Peyer's patch (tissue), 4 donors: ENCODE results near the gene SHC4. TPM values are rescaled to one million over a fixed set of nuclear protein-coding genes. Genes with fewer than 3 reads are reported as not detected.
A peak's percentile ranks its signal among the peaks of the same experiment; 100 is the strongest.
"Not testable (repeated sequence)": the region's sequence is repeated elsewhere in the genome, so short reads cannot be mapped to it uniquely, and the experiment has no call there.

Experiments used
- DNase-seq, 3 donors: peaks; one replicate each; pipeline ENCODE4 v3.0.0-alpha.2; 2017 to 2019
- H3K27ac ChIP-seq, 4 donors: fragments of 200-600 bp; sonication (generic); one replicate each; pipeline ENCODE4 v1.5.1; 2016 to 2019
- H3K27me3 ChIP-seq, 2 donors: fragments of 200-600 bp; sonication (generic); one replicate each; pipeline ENCODE4 v1.5.1; 2019
- H3K36me3 ChIP-seq, 3 donors: fragments of 200-600 bp; sonication (generic); one replicate each; pipeline ENCODE4 v1.5.1; 2016 to 2019
- H3K4me1 ChIP-seq, 4 donors: fragments of 200-600 bp; sonication (generic); one replicate each; pipeline ENCODE4 v1.5.1; 2016 to 2019
- H3K4me3 ChIP-seq, 4 donors: fragments of 200-600 bp; sonication (generic); 1 replicate in 3 of 4; 2 replicates in 1 of 4; pipeline ENCODE4 v1.5.1; 2016 to 2019; ENCODE audit warnings: mild to moderate bottlenecking in 1 of 4
- H3K9me3 ChIP-seq, 4 donors: fragments of 200-600 bp; sonication (generic); one replicate each; pipeline ENCODE4 v1.5.1; 2016 to 2019; ENCODE audit warnings: mild to moderate bottlenecking in 1 of 4
- CTCF ChIP-seq, 6 experiments: fragments of 450-650 bp in 4 of 6; fragments of 200-600 bp in 2 of 6; sonication (generic) in 1 of 6; IDR thresholded peaks; one replicate each; pipeline ENCODE4 v1.5.1; 2017 to 2019; ENCODE audit warnings: antibody characterized with exemption in 6 of 6, mild to moderate bottlenecking in 3 of 6, moderate library complexity in 1 of 6
- POLR2A ChIP-seq, 2 donors: fragments of 450-650 bp; IDR thresholded peaks; one replicate each; pipeline ENCODE4 v1.5.1; 2017; ENCODE audit warnings: antibody characterized with exemption in 2 of 2, mild to moderate bottlenecking in 2 of 2, moderate library complexity in 2 of 2
- total RNA-seq, 4 donors: library from RNA; depleted of rRNA; stranded (reverse); fragments of >200 nt; gene quantifications; one replicate each; pipeline ENCODE4 v1.1.0, GENCODE V29; 2016

Gene SHC4
- total RNA-seq, 4 donors from 2014 or later: 0.66 TPM; not detected in 3

- Histone ChIP-seq H3K27ac (no peak overlapping the region), H3K9me3 (no peaks in the 10 kb centered on the region), H3K4me1 (no peaks in the 10 kb centered on the region), H3K36me3 (no peaks in the 10 kb centered on the region), H3K27me3 (no peaks in the 10 kb centered on the region), H3K4me3 (no peak overlapping the region)
- TF ChIP-seq CTCF (IDR thresholded peaks at IDR 0.05) (peak; percentile 54 to 90 (median 88)), POLR2A (IDR thresholded peaks at IDR 0.05) (no peak)
- no peak for DNase-seq
These were observed 101.8 kb downstream of the SHC4 start for GRCh38 chr15:48861813-48862431.

GRCh38 chr15:48859426-48859825 lies 104.3 kb downstream of the SHC4 start:
- no peaks in the 10 kb centered on the region for H3K4me1 ChIP-seq
- H3K27ac ChIP-seq: no peak overlapping the region
- no peaks in the 10 kb centered on the region for H3K36me3 ChIP-seq
- H3K27me3 ChIP-seq: no peaks in the 10 kb centered on the region
- TF ChIP-seq POLR2A (IDR thresholded peaks at IDR 0.05) (no peak), CTCF (IDR thresholded peaks at IDR 0.05) (no peak)
- no peaks in the 10 kb centered on the region for H3K9me3 ChIP-seq
- no peak for DNase-seq
- H3K4me3 ChIP-seq: no peak overlapping the region

GRCh38 chr15:48858401-48858800 lies 105.3 kb downstream of the SHC4 start:
- H3K27ac ChIP-seq: no peak overlapping the region
- no peaks in the 10 kb centered on the region for H3K4me1 ChIP-seq
- H3K27me3 ChIP-seq: no peaks in the 10 kb centered on the region
- H3K9me3 ChIP-seq: no peaks in the 10 kb centered on the region
- H3K4me3 ChIP-seq: no peak overlapping the region
- TF ChIP-seq POLR2A (IDR thresholded peaks at IDR 0.05) (no peak), CTCF (IDR thresholded peaks at IDR 0.05) (no peak)
- no peaks in the 10 kb centered on the region for H3K36me3 ChIP-seq
- no peak for DNase-seq

GRCh38 chr15:48856942-48857341 lies 106.8 kb downstream of the SHC4 start:
- TF ChIP-seq POLR2A (IDR thresholded peaks at IDR 0.05): no peak
- no peak for TF ChIP-seq CTCF (IDR thresholded peaks at IDR 0.05)
- H3K4me1 ChIP-seq: no peaks in the 10 kb centered on the region
- no peaks in the 10 kb centered on the region for H3K27me3 ChIP-seq
- no peak overlapping the region for H3K27ac ChIP-seq
- no peaks in the 10 kb centered on the region for H3K9me3 ChIP-seq
- no peak overlapping the region for H3K4me3 ChIP-seq
- DNase-seq: no peak
- no peaks in the 10 kb centered on the region for H3K36me3 ChIP-seq

GRCh38 chr15:48855501-48856440 lies 107.9 kb downstream of the SHC4 start:
- DNase-seq: peak in 1 of 3 donors; percentile 58
- no peak overlapping the region for H3K4me3 ChIP-seq

GRCh38 chr15:48854434-48854833 lies 109.3 kb downstream of the SHC4 start:
- not testable (repeated sequence) for DNase-seq, H3K9me3 ChIP-seq, H3K27ac ChIP-seq

More at GRCh38 chr15:48855501-48856440, 107.9 kb downstream of the SHC4 start:
- no peaks in the 10 kb centered on the region for H3K36me3 ChIP-seq
- TF ChIP-seq CTCF (IDR thresholded peaks at IDR 0.05) (peak in 5 of 6 experiments; percentile 13 to 70 (median 60)), POLR2A (IDR thresholded peaks at IDR 0.05) (no peak)
- no peaks in the 10 kb centered on the region for H3K27me3 ChIP-seq
- no peaks in the 10 kb centered on the region for H3K9me3 ChIP-seq
- H3K27ac ChIP-seq: peak overlapping the region in 1 of 4 donors; percentile 25
- H3K4me1 ChIP-seq: no peaks in the 10 kb centered on the region

More at GRCh38 chr15:48854434-48854833, 109.3 kb downstream of the SHC4 start:
- H3K36me3 ChIP-seq, H3K4me1 ChIP-seq, H3K27me3 ChIP-seq, H3K4me3 ChIP-seq: not testable (repeated sequence)
